Measurements from ENCODE around the gene TMEM74B.

TMEM74B gene

DNA sequence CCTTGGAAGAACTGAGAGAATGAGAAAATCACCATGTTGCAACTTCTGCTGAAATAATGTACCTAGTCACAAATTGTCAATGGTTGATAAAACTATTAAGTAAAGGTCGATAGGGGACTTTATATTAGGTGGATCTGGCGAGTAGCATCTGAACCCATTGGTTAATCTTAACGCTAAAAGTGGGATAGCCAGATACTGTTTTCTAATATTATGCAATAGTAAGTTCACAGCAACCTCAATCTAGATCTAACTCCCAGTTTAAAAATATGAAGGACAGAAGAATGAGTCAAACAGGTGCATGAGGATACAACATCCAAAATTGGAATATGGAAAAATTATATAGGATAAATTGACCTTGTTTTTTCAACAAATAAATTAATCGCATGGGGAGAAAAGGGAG is 47.5 kb downstream of the TMEM74B start:
- DNase-seq (ENCODE audit: low spot score) = no peak

DNA sequence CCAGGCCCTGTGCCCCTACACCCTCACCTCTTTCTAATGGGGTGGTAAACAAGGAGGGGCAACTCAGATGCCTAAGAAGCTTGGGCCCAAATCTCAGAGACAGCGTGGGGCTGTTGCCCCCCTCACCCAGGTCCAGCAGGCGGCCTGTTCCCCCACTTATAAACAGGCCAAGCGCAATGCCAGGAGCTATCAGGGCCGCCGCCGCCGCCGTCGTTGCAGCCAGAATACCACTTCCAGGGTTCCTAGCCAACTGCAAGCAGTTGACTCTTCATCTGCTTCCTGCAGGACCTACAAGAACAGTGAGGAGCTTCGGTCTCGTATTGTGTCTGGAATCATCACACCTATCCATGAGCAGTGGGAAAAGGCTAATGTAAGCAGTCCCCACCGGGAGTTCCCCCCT is 49.9 kb downstream of the TMEM74B start:
- DNase-seq (ENCODE audit: low spot score) = no peak

DNA sequence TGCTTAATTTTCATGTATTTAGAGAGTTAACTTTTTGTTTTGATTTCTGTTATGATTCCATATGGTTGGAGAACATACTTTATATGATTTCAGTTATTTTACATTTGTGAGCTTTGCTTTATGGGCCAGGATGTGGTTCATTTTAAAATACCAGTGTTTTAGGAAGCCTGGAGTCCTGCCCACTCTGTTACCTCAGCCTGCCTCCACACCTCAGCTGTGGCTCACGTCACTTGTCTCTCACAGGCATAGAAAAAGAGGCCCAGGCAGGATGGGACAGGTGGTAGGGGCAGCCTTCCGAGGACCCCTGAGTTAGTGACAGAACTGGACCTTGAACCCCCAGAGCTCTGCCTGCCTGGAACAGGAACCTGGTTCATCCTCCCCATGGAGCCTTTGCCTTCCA is 50.4 kb downstream of the TMEM74B start:
- no peak for DNase-seq (ENCODE audit: low spot score)

DNA sequence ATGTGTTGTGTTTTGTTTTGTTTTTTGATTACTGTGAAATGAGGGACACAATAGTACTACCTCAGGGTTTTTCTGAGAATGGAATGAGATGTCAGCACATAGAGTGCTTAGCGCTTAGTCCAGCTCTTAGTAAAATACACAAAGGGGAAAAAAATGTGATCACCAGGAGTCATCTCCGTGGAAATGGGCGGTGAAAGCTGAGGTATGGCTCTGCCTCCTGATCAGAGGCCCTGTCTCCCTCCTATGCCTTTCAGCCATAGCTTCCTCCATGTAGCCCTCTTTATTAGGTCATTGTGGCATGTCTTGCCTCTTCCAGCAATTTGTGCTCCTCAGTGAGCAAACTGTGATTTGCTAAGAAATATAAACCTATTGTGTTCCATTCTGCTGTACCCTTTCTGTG is 53.4 kb downstream of the TMEM74B start:
- no peak for DNase-seq (ENCODE audit: low spot score)

DNA sequence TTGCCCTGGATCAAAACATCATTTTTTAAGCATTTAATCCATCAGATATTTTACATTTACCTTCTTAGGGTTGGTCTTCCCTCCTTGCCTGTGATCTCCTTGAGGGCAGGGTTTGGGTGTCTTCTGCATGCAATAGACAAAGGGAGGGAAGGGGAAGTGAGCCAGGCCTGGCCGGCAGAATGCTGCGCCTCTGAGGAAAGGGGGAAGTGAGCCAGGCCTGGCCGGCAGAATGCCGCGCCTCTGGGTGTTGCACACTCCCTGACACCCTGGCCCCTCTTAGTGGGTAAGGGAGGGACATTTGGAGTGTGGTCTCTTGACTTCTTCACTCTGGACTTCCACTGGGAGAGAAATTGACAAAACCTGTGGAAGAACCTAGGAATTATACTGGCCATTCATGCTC is 53.9 kb downstream of the TMEM74B start:
- DNase-seq (ENCODE audit: low spot score) = no peak
